GM12864 (cell line): Measurements from ENCODE around the gene GNG8.

ENCODE experiments used
- DNase-seq: peaks from one replicate; pipeline ENCODE4 v3.0.0-alpha.2; 2011; ENCODE audit warnings: low read depth
- H3K4me3 ChIP-seq: 2 replicates; pipeline ENCODE4 v1.5.1; 2011; ENCODE audit warnings: mild to moderate bottlenecking, low read depth, low read length, control low read depth
- TF ChIP-seq, protein P1 (sequence below): IDR thresholded peaks from 2 replicates; pipeline ENCODE4 v1.5.1; 2011; ENCODE audit warnings: low read depth, mild to moderate bottlenecking, moderate library complexity, low read length, control low read depth, inconsistent platforms; ENCODE audit errors: missing control alignments

The GNG8 gene

DNA sequence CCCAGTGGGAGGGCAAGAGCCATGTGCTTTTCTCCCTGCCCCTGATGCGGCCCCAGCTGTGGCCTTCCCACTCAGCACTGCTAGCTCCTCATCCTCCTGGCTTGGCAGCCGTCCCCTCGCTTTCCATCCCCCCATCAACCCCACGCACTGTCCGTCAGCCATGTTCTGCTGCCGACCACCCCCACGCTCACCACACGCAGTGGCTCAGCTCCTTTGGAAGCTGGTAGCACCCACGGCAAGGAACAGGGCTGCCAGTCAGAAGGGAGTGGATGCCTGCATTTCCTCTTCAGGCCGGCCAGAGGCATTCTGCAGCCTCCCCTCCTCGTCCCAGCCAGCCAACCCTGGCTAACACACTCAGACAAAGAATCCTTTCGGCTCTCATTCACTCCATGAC, 28.6 kb downstream of the GNG8 start:
- H3K4me3 ChIP-seq, result no peak overlapping the region
- DNase-seq, result no peak
- TF ChIP-seq, protein P1, sequence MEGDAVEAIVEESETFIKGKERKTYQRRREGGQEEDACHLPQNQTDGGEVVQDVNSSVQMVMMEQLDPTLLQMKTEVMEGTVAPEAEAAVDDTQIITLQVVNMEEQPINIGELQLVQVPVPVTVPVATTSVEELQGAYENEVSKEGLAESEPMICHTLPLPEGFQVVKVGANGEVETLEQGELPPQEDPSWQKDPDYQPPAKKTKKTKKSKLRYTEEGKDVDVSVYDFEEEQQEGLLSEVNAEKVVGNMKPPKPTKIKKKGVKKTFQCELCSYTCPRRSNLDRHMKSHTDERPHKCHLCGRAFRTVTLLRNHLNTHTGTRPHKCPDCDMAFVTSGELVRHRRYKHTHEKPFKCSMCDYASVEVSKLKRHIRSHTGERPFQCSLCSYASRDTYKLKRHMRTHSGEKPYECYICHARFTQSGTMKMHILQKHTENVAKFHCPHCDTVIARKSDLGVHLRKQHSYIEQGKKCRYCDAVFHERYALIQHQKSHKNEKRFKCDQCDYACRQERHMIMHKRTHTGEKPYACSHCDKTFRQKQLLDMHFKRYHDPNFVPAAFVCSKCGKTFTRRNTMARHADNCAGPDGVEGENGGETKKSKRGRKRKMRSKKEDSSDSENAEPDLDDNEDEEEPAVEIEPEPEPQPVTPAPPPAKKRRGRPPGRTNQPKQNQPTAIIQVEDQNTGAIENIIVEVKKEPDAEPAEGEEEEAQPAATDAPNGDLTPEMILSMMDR, result no peak

DNA sequence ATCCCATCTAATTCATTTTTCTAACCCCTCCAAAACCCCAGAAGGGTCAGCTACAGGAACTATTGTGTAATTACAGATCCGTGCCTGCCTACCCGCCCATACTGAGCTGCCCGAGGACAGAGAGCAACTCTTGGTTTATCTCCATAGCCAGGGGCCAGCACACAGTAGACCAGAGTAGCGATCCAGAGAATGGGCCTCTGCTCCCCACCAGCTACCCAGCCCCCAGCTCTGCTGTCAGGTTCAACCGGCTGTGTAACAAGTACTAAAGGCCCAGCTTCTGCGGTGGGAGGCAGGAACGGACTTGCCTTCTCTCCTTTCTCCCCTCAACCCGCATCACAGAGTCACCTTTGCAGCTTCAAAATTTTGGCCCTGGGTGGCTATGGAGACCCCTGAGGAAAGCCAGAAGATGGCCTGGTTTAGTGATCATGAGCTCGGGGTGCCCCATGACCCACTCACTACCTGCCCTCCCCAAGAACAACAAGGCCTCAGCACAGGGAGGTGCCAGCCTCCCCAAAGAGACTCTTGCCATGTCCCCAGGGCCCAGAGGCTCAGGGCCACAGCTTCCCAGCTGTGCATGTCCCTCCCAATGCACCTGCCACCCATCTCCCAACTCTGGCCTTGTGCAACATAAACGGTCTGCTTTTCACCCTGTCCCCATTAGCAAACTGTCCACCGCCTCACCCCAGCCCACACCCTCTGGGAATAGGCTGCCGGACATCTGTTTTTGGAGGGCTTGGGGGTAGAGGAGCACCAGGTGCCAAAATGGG, 29.1 kb downstream of the GNG8 start:
- DNase-seq, result no peak
- no peak overlapping the region for H3K4me3 ChIP-seq
- TF ChIP-seq, protein P1, result no peak

DNA sequence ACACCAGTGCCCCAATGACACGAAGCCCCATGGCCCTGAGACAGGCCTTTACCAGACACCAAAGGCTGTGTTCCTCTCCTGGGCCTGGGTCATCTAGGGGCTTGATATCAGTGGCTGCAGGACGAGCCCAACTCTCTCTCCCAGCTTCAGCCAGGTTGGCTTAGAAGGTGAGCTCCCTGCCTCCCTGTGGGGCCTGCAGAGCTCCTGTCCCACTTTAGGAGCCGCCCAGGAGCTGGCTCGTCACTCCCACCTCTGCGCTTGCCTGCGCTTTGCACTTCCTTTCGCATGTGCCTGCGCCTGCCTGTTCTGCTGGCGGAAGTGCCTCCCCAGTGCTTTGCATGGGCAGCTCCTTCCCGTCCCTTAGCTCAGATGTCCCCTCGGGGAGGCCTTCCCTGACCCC, 30.0 kb downstream of the GNG8 start:
- TF ChIP-seq, protein P1, result no peak
- no peak for DNase-seq
- no peak overlapping the region for H3K4me3 ChIP-seq

DNA sequence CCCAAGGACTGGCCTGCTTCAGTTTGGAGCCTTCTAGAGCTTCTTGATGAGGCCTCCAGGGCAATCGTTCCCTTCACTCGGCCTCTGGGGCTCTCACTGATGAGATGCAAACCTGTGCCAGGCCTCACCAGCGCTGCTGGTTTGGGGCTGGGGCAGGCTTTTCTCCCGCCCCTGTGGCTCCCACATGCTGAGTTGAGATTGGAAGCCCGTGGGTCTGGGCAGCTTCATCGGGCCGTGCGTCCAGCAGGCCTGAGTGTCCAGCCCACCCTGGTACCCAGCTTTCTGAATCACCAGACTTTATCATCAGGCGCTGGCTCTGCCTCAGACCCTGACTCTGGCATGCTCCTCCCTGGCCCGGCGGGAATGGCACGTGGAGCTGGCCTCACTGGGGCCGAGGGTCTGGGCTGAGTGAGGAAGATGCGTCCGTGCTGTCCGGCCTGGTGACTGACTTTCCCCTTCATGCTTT, 30.6 kb downstream of the GNG8 start:
- H3K4me3 ChIP-seq, result no peak overlapping the region
- no peak for DNase-seq
- TF ChIP-seq, protein P1, result no peak

DNA sequence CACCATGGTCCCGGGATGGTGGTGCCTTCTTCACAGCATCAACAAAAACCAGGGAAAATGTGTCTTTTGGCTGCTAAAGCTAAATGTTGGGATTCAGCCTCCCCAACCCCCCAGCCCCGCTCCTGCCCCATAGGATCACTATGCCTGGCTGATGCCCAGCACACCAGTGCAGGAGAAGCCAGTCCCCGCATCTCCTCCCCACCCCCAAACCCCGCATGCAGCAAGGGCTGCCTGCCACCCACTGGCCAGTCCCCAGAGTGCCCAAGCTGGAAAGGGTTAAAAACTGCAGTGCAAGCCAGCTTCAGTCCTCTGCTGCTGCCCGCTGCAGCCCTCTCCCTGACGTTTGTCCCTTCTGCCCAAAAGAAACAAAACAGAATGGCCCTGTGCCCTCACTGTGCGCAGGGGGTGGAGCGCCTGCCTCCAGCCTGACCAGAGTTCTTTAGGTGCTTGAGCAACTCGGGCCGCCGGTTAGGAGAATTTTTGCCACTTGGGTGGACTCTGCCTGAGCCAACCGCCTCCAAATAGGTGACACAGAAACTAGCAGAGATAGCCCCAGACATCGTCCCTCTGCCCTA, 31.1 kb downstream of the GNG8 start:
- TF ChIP-seq, protein P1, result no peak
- DNase-seq, result no peak
- H3K4me3 ChIP-seq, result no peak overlapping the region

DNA sequence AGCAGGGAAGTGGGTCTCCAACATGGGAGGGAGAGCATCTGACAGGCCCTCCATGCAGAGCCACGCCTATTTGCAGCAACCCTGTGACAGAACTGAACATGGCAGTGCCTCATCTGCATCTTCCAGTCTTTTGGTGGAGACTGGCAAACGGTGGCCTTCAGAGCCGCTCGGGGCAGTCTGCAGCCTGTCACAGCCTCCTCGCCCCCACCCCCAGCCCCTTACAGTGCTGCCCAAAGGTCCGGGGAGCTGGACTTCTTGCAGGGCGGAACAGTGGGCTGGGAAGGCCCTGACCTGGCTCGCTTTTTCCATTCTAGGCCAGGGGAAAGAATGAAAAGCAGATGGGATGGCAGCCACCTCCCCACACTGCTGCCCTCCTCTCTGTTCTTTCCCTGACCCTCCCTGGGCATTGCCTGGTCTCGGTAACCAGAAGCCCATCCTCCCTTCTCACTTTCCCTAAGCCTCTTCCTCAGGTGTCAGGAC, 32.2 kb downstream of the GNG8 start:
- H3K4me3 ChIP-seq, result no peak overlapping the region; the same call in 1 of the 2 replicates
- no peak for DNase-seq
- TF ChIP-seq, protein P1, result no peak
